Measurements from ENCODE around the gene HEG1.

DNA sequence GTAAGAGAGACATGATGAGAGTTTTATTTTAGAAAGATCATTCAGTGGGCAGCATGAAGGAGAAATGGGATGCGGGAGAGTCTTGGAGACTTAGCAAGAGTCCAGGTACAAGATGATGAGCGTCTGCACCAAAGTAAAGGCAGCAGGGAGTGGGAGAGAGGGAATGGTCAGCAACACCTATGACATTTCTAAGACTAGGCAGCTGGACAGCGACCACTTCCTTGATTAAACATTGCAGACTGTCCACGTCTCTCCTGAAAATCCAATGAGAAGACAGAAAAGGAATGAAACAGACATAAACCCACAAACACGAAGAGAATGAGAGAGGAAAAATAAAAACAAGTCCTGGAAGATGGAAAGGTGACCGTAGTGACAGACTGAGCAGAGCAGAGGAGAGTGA is 46.7 kb upstream of the HEG1 start:
- TF ChIP-seq, protein P1, sequence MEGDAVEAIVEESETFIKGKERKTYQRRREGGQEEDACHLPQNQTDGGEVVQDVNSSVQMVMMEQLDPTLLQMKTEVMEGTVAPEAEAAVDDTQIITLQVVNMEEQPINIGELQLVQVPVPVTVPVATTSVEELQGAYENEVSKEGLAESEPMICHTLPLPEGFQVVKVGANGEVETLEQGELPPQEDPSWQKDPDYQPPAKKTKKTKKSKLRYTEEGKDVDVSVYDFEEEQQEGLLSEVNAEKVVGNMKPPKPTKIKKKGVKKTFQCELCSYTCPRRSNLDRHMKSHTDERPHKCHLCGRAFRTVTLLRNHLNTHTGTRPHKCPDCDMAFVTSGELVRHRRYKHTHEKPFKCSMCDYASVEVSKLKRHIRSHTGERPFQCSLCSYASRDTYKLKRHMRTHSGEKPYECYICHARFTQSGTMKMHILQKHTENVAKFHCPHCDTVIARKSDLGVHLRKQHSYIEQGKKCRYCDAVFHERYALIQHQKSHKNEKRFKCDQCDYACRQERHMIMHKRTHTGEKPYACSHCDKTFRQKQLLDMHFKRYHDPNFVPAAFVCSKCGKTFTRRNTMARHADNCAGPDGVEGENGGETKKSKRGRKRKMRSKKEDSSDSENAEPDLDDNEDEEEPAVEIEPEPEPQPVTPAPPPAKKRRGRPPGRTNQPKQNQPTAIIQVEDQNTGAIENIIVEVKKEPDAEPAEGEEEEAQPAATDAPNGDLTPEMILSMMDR (IDR thresholded peaks at IDR 0.05) = no peak
- TF ChIP-seq POLR2A (IDR thresholded peaks at IDR 0.05) = no peak

All from lower leg skin (tissue), 3 donors.